Measurements from ENCODE around the gene SOX2.

The SOX2 gene

GRCh38 chr3:181722766-181723425 is 11.2 kb downstream of the SOX2 start:
- DNase-seq (ENCODE audit: low read depth), result no peak

- no peak for DNase-seq (ENCODE audit: low read depth)
Observed at GRCh38 chr3:181723625-181724191, 12.0 kb downstream of the SOX2 start.

GRCh38 chr3:181724192-181724965 is 12.7 kb downstream of the SOX2 start:
- no peak for DNase-seq (ENCODE audit: low read depth)

GRCh38 chr3:181725131-181725731 is 13.5 kb downstream of the SOX2 start:
- DNase-seq (ENCODE audit: low read depth), result no peak

- no peak for DNase-seq (ENCODE audit: low read depth)
Observed at GRCh38 chr3:181725830-181726229, 14.1 kb downstream of the SOX2 start.

GRCh38 chr3:181726351-181727330 is 14.9 kb downstream of the SOX2 start:
- no peak for DNase-seq (ENCODE audit: low read depth)

- no peak for DNase-seq (ENCODE audit: low read depth)
Observed at GRCh38 chr3:181727341-181728032, 15.8 kb downstream of the SOX2 start.

GRCh38 chr3:181728470-181729340 is 17.0 kb downstream of the SOX2 start:
- DNase-seq (ENCODE audit: low read depth), result no peak

GRCh38 chr3:181729341-181729869 is 17.7 kb downstream of the SOX2 start:
- no peak for DNase-seq (ENCODE audit: low read depth)

- DNase-seq (ENCODE audit: low read depth), result no peak
Observed at GRCh38 chr3:181730316-181730715, 18.6 kb downstream of the SOX2 start.

GRCh38 chr3:181730934-181731333 is 19.2 kb downstream of the SOX2 start:
- DNase-seq (ENCODE audit: low read depth), result no peak

GRCh38 chr3:181735911-181736310 is 24.2 kb downstream of the SOX2 start:
- no peak for DNase-seq (ENCODE audit: low read depth)

- no peak for DNase-seq (ENCODE audit: low read depth)
Observed at GRCh38 chr3:181738551-181738950, 26.8 kb downstream of the SOX2 start.

- DNase-seq (ENCODE audit: low read depth), result no peak
Observed at GRCh38 chr3:181739628-181740027, 27.9 kb downstream of the SOX2 start.

GRCh38 chr3:181741417-181741816 is 29.7 kb downstream of the SOX2 start:
- DNase-seq (ENCODE audit: low read depth), result no peak

- DNase-seq (ENCODE audit: low read depth), result no peak
Observed at GRCh38 chr3:181752202-181752671, 40.5 kb downstream of the SOX2 start.

- no peak for DNase-seq (ENCODE audit: low read depth)
Observed at GRCh38 chr3:181753391-181753790, 41.7 kb downstream of the SOX2 start.

- no peak for DNase-seq (ENCODE audit: low read depth)
Observed at GRCh38 chr3:181755959-181756358, 44.2 kb downstream of the SOX2 start.

GRCh38 chr3:181756645-181757297 is 45.0 kb downstream of the SOX2 start:
- no peak for DNase-seq (ENCODE audit: low read depth)

All from GM04503 (cell line).